ENCODE measurements around the gene CIAO3. TPM values are rescaled to one million over a fixed set of nuclear protein-coding genes. Genes with fewer than 3 reads are reported as not detected.

Gene CIAO3
- total RNA-seq, 1 donor from 2014 or later, result 23.2 TPM

GRCh38 chr16:735982-736453 is 4.8 kb downstream of the CIAO3 start:
- no peak for DNase-seq (ENCODE audit: low read depth in 2 of 2)

GRCh38 chr16:734981-735881 is 5.6 kb downstream of the CIAO3 start:
- no peak for DNase-seq (ENCODE audit: low read depth in 2 of 2)

- DNase-seq (ENCODE audit: low read depth in 2 of 2), result no peak
Measured at GRCh38 chr16:734208-734980, 6.4 kb downstream of the CIAO3 start.

GRCh38 chr16:733382-734207 is 7.2 kb downstream of the CIAO3 start:
- no peak for DNase-seq (ENCODE audit: low read depth in 2 of 2)

GRCh38 chr16:732936-733335 is 7.9 kb downstream of the CIAO3 start:
- no peak for DNase-seq (ENCODE audit: low read depth in 2 of 2)

- no peak for DNase-seq (ENCODE audit: low read depth in 2 of 2)
Measured at GRCh38 chr16:732332-732731, 8.5 kb downstream of the CIAO3 start.

- DNase-seq (ENCODE audit: low read depth in 2 of 2), result no peak
Measured at GRCh38 chr16:730666-731509, 9.9 kb downstream of the CIAO3 start.

- no peak for DNase-seq (ENCODE audit: low read depth in 2 of 2)
Measured at GRCh38 chr16:729768-730665, 10.8 kb downstream of the CIAO3 start.

GRCh38 chr16:728890-729744 is 11.7 kb downstream of the CIAO3 start:
- DNase-seq (ENCODE audit: low read depth in 2 of 2), result no peak

- DNase-seq (ENCODE audit: low read depth in 2 of 2), result peak; percentile 36 to 71
Measured at GRCh38 chr16:728131-728889, 12.5 kb downstream of the CIAO3 start.

- DNase-seq (ENCODE audit: low read depth in 2 of 2), result no peak
Measured at GRCh38 chr16:727291-727977, 13.4 kb downstream of the CIAO3 start.

- DNase-seq (ENCODE audit: low read depth in 2 of 2), result peak in 1 of 2 donors; percentile 51
Measured at GRCh38 chr16:726438-727290, 14.1 kb downstream of the CIAO3 start, which contains the start of the genes CCDC78 and HAGHL. Gene CCDC78 (minus strand): TSS chr16:726443. CDS start chr16:726367, 76 bp downstream. Gene HAGHL (plus strand): TSS chr16:727106. CDS start chr16:727510, 404 bp downstream.

- no peak for DNase-seq (ENCODE audit: low read depth in 2 of 2)
Measured at GRCh38 chr16:726188-726437, 14.7 kb downstream of the CIAO3 start.

- no peak for DNase-seq (ENCODE audit: low read depth in 2 of 2)
Measured at GRCh38 chr16:725463-726187, 15.2 kb downstream of the CIAO3 start.

- DNase-seq (ENCODE audit: low read depth in 2 of 2), result no peak
Measured at GRCh38 chr16:725041-725376, 15.8 kb downstream of the CIAO3 start.
